B cell (primary cell): ENCODE results near the gene MAN1A2. TPM values are rescaled to one million over a fixed set of nuclear protein-coding genes. Genes with fewer than 3 reads are reported as not detected.

Experiments used
- ATAC-seq: fragments of 200-7000 bp; cut with Tn5 transposase; one replicate; pipeline ENCODE4 v1.10.0; 2021; ENCODE audit warnings: low read depth, mild to moderate bottlenecking, moderate number of reproducible peaks, moderate library complexity
- CTCF ChIA-PET: fragments of 350-600 bp; sonication (Branson Sonifier 250); formaldehyde crosslinking; loops from one replicate; lab custom pipeline; 2021; ENCODE audit warnings: antibody characterized with exemption, inconsistent platforms; lab: Charles Lee
- POLR2A ChIA-PET: fragments of 350-600 bp; sonication (Branson Sonifier 250); formaldehyde crosslinking; loops from one replicate; lab custom pipeline; 2021; ENCODE audit warnings: antibody characterized with exemption; lab: Charles Lee
- DNase-seq: peaks from one replicate; pipeline ENCODE4 v3.0.0; 2013
- H2AFZ ChIP-seq: 2 replicates; pipeline ENCODE4 v1.6.1; 2012; ENCODE audit warnings: mild to moderate bottlenecking, low read depth, low read length; ENCODE audit not compliant: insufficient read depth, poor library complexity, severe bottlenecking
- H3K27ac ChIP-seq, 2 donors: 1 replicate in 1 of 2; 2 replicates in 1 of 2; pipeline ENCODE4 v1.5.1; 2012 to 2013; ENCODE audit warnings: low read length in 2 of 2, mild to moderate bottlenecking in 2 of 2, moderate library complexity in 1 of 2
- H3K27me3 ChIP-seq, 4 experiments: fragments of 200-600 bp in 1 of 4; sonication (generic) in 1 of 4; replicated peaks in 1 of 4; 1 replicate in 2 of 4; 2 replicates in 2 of 4; pipeline versions ENCODE4 v1.6.1 to v1.7.0; 2013 to 2016; ENCODE audit warnings: low read length in 3 of 4, mild to moderate bottlenecking in 2 of 4, mixed read lengths in 1 of 4, moderate library complexity in 1 of 4; ENCODE audit not compliant: insufficient read depth in 4 of 4, control insufficient read depth in 3 of 4; ENCODE audit errors: control extremely low read depth in 1 of 4
- H3K36me3 ChIP-seq, 2 experiments: replicated peaks in 1 of 2; 1 replicate in 1 of 2; 2 replicates in 1 of 2; pipeline versions ENCODE4 v1.6.1 to v1.7.1; 2013; ENCODE audit warnings: low read length in 1 of 2; ENCODE audit not compliant: insufficient read depth in 2 of 2, control insufficient read depth in 1 of 2; ENCODE audit errors: control extremely low read depth in 1 of 2, extremely low read depth in 1 of 2
- H3K4me1 ChIP-seq, 2 donors: fragments of 200-600 bp in 1 of 2; sonication (generic) in 1 of 2; 1 replicate in 1 of 2; 2 replicates in 1 of 2; pipeline versions ENCODE4 v1.5.1 to v1.6.1; 2013 to 2017; ENCODE audit warnings: low read length in 2 of 2; ENCODE audit not compliant: control insufficient read depth in 2 of 2, insufficient read depth in 2 of 2
- H3K4me2 ChIP-seq: replicated peaks from 2 replicates; pipeline ENCODE3; 2012; ENCODE audit warnings: mild to moderate bottlenecking, low read depth, low read length; ENCODE audit not compliant: poor library complexity, severe bottlenecking
- H3K4me3 ChIP-seq, 5 experiments: fragments of 200-600 bp in 1 of 5; sonication (generic) in 1 of 5; 1 replicate in 3 of 5; 2 replicates in 2 of 5; pipeline versions ENCODE4 v1.5.1 to v1.7.0; 2011 to 2016; ENCODE audit warnings: low read length in 4 of 5, mild to moderate bottlenecking in 4 of 5, low read depth in 2 of 5, control low read depth in 1 of 5, moderate library complexity in 1 of 5; ENCODE audit not compliant: insufficient read depth in 1 of 5; ENCODE audit errors: control extremely low read depth in 1 of 5, extremely low read depth in 1 of 5
- H3K79me2 ChIP-seq: fragments of 200-600 bp; sonication (generic); one replicate; pipeline ENCODE4 v1.6.0; 2016; ENCODE audit warnings: low read length; ENCODE audit not compliant: control insufficient read depth, insufficient read depth
- H3K9ac ChIP-seq: fragments of 200-600 bp; sonication (generic); 2 replicates; pipeline ENCODE4 v1.6.1; 2017; ENCODE audit warnings: mild to moderate bottlenecking, low read length, moderate library complexity
- H3K9me3 ChIP-seq, 3 donors: one replicate each; pipeline versions ENCODE4 v1.6.1 to v1.7.1; 2013; ENCODE audit warnings: low read length in 2 of 3; ENCODE audit not compliant: control insufficient read depth in 2 of 3, insufficient read depth in 1 of 3; ENCODE audit errors: control extremely low read depth in 1 of 3
- H4K20me1 ChIP-seq: 2 replicates; pipeline ENCODE4 v1.6.0; 2012; ENCODE audit warnings: mild to moderate bottlenecking, low read length; ENCODE audit not compliant: insufficient read depth, control insufficient read depth, poor library complexity, severe bottlenecking
- H3K27ac Mint-ChIP-seq: one replicate; pipeline ENCODE4 v1.8.0; 2021; ENCODE audit warnings: mixed read lengths
- H3K27me3 Mint-ChIP-seq: one replicate; pipeline ENCODE4 v1.8.0; 2021; ENCODE audit warnings: mixed read lengths
- H3K4me1 Mint-ChIP-seq: one replicate; pipeline ENCODE4 v1.8.0; 2021; ENCODE audit warnings: mixed read lengths
- H3K4me3 Mint-ChIP-seq: one replicate; pipeline ENCODE4 v1.8.0; 2021; ENCODE audit warnings: mixed read lengths
- H3K9me3 Mint-ChIP-seq: one replicate; pipeline ENCODE4 v1.8.0; 2022; ENCODE audit warnings: mixed read lengths; ENCODE audit not compliant: insufficient read depth
- EZH2 ChIP-seq: IDR thresholded peaks from 2 replicates; pipeline ENCODE4 v1.6.1; 2012; ENCODE audit warnings: borderline replicate concordance, low read depth, mild to moderate bottlenecking, moderate library complexity, low read length; ENCODE audit not compliant: insufficient read depth, poor library complexity, severe bottlenecking
- WGBS: methylation state at CpG from one replicate; pipeline ENCODE4 v1.1.5; 2013; ENCODE audit warnings: missing lambda C conversion rate; ENCODE audit not compliant: insufficient coverage; 5-methylcytosine and 5-hydroxymethylcytosine counted together
- intact Hi-C: fragments of 100-400 bp; cut with micrococcal nuclease; formaldehyde crosslinking; loops from one replicate; pipeline ENCODE4 v1.10.0; 2022
- polyA plus RNA-seq: library from polyadenylated mRNA; depleted of rRNA; stranded (reverse); fragments of >200 nt; gene quantifications from 2 replicates; pipeline ENCODE4 v1.2.3, GENCODE V29; 2012
- total RNA-seq, 2 donors: library from RNA; stranded (reverse); fragments of 120-200 nt in 1 of 2; gene quantifications; 1 replicate in 1 of 2; 2 replicates in 1 of 2; pipeline versions ENCODE4 v1.2.3 to v1.2.4, GENCODE V29; 2013 to 2022
- TF ChIP-seq, protein P1 (sequence below): fragments of 200-600 bp; IDR thresholded peaks from one replicate; pipeline ENCODE4 v1.8.0; 2022; ENCODE audit warnings: antibody characterized with exemption, mild to moderate bottlenecking

Gene MAN1A2
- total and polyA plus RNA-seq, 2 donors (not counting 1 experiment from before 2014, with no cell fraction given): 4.6 to 55.6 TPM

DNA sequence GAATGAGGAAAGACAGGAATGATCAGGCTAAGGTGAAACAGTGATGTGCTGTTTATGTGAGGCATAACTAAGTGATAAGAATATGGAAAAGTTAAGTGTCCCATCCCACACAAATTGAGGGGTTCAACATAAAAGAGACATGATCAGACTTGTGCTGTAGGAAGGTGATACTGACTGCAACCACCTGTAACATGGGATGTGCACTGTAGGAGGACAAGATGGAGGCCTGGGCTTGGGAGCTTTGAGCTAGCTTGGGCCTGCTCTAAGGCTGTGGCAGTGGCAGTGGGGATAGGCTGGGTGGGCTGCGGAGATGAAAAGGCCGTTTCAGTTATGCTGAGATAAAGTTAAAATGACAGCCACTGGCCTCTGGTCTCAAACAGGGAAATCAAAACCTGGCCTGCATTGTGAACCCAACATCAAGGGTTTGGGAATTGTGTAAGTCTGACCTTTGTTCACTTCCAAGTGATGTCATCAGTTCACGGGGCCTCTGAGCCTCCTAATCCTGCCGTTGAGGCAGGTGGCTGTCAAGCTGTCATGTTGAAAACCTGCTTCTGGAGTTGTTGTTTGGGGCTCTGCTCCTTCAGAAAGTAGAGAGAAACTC, 177.4 kb downstream of the MAN1A2 start:
- H3K4me1 Mint-ChIP-seq: no peaks in the 10 kb centered on the region
- H3K27me3 Mint-ChIP-seq: no peaks in the 10 kb centered on the region
- no peak overlapping the region for H3K4me3 Mint-ChIP-seq
- intact Hi-C loops: no loop called here
- Histone ChIP-seq H2AFZ (no peak overlapping the region), H3K9ac (no peak overlapping the region), H3K36me3 (no peaks in the 10 kb centered on the region), H3K9me3 (no peaks in the 10 kb centered on the region), H4K20me1 (no peaks in the 10 kb centered on the region), H3K27ac (no peak overlapping the region), H3K4me3 (no peak overlapping the region), H3K79me2 (no peaks in the 10 kb centered on the region), H3K4me1 (no peaks in the 10 kb centered on the region), H3K4me2 (no peak overlapping the region), H3K27me3 (no peaks in the 10 kb centered on the region)
- no peaks in the 10 kb centered on the region for H3K9me3 Mint-ChIP-seq
- ATAC-seq: no peak
- WGBS: 96% methylated on average over 3 of the region's 4 CpGs
- no peak overlapping the region for H3K27ac Mint-ChIP-seq
- ChIA-PET POLR2A (no interaction called here), CTCF (interaction anchor here (4.4 to 22.0 kb wide), 3 partner anchors 10 to 211 kb away, joined by 32 to 518 read pairs (median 511); no protein-coding TSS in a partner anchor)
- TF ChIP-seq, protein P1, sequence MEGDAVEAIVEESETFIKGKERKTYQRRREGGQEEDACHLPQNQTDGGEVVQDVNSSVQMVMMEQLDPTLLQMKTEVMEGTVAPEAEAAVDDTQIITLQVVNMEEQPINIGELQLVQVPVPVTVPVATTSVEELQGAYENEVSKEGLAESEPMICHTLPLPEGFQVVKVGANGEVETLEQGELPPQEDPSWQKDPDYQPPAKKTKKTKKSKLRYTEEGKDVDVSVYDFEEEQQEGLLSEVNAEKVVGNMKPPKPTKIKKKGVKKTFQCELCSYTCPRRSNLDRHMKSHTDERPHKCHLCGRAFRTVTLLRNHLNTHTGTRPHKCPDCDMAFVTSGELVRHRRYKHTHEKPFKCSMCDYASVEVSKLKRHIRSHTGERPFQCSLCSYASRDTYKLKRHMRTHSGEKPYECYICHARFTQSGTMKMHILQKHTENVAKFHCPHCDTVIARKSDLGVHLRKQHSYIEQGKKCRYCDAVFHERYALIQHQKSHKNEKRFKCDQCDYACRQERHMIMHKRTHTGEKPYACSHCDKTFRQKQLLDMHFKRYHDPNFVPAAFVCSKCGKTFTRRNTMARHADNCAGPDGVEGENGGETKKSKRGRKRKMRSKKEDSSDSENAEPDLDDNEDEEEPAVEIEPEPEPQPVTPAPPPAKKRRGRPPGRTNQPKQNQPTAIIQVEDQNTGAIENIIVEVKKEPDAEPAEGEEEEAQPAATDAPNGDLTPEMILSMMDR: no peak
- no peak for TF ChIP-seq EZH2
- DNase-seq: no peak

DNA sequence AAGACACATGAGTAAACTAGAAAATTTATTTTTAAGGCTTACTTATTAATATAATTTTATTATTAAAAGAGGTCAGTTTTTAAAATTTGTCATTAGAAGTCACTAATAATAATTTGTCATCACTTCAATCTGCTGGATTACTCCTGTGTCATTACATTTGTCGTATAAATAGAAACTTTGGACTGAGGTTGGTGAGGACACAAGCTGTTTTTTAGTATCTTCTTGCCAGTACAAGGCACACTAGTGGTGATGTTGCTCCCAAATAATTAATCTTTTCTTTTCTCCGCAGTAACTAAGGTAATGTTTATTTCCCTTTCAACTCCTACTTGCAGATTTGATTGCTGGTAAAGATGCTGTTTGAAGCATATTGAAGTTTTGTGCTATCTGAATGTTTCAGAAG, 179.2 kb downstream of the MAN1A2 start:
- Histone ChIP-seq H3K27ac (no peak overlapping the region), H3K36me3 (no peaks in the 10 kb centered on the region), H3K9ac (no peak overlapping the region), H2AFZ (no peak overlapping the region), H3K27me3 (no peaks in the 10 kb centered on the region), H3K79me2 (no peaks in the 10 kb centered on the region), H3K4me3 (no peak overlapping the region), H3K4me2 (no peak overlapping the region), H4K20me1 (no peaks in the 10 kb centered on the region), H3K9me3 (no peaks in the 10 kb centered on the region), H3K4me1 (no peaks in the 10 kb centered on the region)
- no CpG with 5 or more reads among the region's 2 CpGs for WGBS
- ATAC-seq: no peak
- Mint-ChIP-seq H3K27me3 (no peaks in the 10 kb centered on the region), H3K27ac (no peak overlapping the region), H3K4me3 (no peak overlapping the region), H3K9me3 (no peaks in the 10 kb centered on the region), H3K4me1 (no peaks in the 10 kb centered on the region)
- TF ChIP-seq, protein P1: no peak
- TF ChIP-seq EZH2: no peak
- ChIA-PET POLR2A (no interaction called here), CTCF (interaction anchor here (2.3 to 22.0 kb wide), 3 partner anchors 13 to 209 kb away, joined by 7 to 518 read pairs (median 511); no protein-coding TSS in a partner anchor)
- intact Hi-C loops: no loop called here
- DNase-seq: no peak
